ENCODE measurements around the gene SEL1L. TPM values are rescaled to one million over a fixed set of nuclear protein-coding genes. Genes with fewer than 3 reads are reported as not detected.
A peak's percentile ranks its signal among the peaks of the same experiment; 100 is the strongest.
"Not testable (repeated sequence)": the region's sequence is repeated elsewhere in the genome, so short reads cannot be mapped to it uniquely, and the experiment has no call there.

Gene SEL1L
- polyA plus RNA-seq, 3 donors: 14.4 to 48.4 (median 42.5) TPM

- 88% methylated on average over 1 of the region's 2 CpGs for WGBS (ENCODE audit: insufficient coverage)
- Histone ChIP-seq H3K36me3 (replicated peaks in 1 of 2; ENCODE audit: control insufficient read depth in 1 of 2, insufficient read depth in 2 of 2, low read length in 2 of 2) (peaks cover 42 to 65% of the 10 kb centered on the region in 2 donors), H3K9ac (ENCODE audit: insufficient read depth, low read length, poor library complexity, severe bottlenecking) (no peak overlapping the region), H3K79me2 (ENCODE audit: insufficient read depth, low read length) (peaks cover 42% of the 10 kb centered on the region), H3K4me3 (replicated peaks in 1 of 3; ENCODE audit: low read depth in 2 of 3, low read length in 3 of 3) (no peak overlapping the region), H3K27me3 (ENCODE audit: control insufficient read depth in 2 of 2, insufficient read depth in 2 of 2, low read length in 2 of 2) (no peaks in the 10 kb centered on the region), H2AFZ (ENCODE audit: insufficient read depth, low read depth, low read length, poor library complexity, severe bottlenecking) (no peak overlapping the region), H3K9me3 (replicated peaks in 1 of 2; ENCODE audit: control insufficient read depth in 1 of 2, insufficient read depth in 1 of 2, low read length in 2 of 2) (peaks cover 0 to 5% of the 10 kb centered on the region in 2 donors), H3K4me2 (replicated peaks; ENCODE audit: extremely low read depth, low read length, poor library complexity, severe bottlenecking) (no peak overlapping the region), H4K20me1 (ENCODE audit: insufficient read depth, low read length) (no peaks in the 10 kb centered on the region), H3K27ac (ENCODE audit: low read depth in 1 of 2, low read length in 2 of 2) (peak overlapping the region in 1 of 2 donors; percentile 18), H3K4me1 (ENCODE audit: control insufficient read depth in 1 of 2, insufficient read depth in 2 of 2, low read length in 2 of 2) (peaks cover 35 to 39% of the 10 kb centered on the region in 2 donors)
- TF ChIP-seq CTCF (IDR thresholded peaks at IDR 0.05): no peak
- H3K27me3 Mint-ChIP-seq (ENCODE audit: low read depth in 3 of 3): no peaks in the 10 kb centered on the region
- H3K27ac Mint-ChIP-seq: peak overlapping the region in 2 of 7 donors; percentile 16 to 42
- H3K36me3 Mint-ChIP-seq: peaks cover 53 to 64% of the 10 kb centered on the region in 2 donors
- intact Hi-C loops (cut with micrococcal nuclease): no loop called here
- H3K4me1 Mint-ChIP-seq: peaks cover 32% of the 10 kb centered on the region
- no peak for DNase-seq
- H3K9me3 Mint-ChIP-seq: peaks cover 0 to 7% (median 0%) of the 10 kb centered on the region in 7 donors
- H3K4me3 Mint-ChIP-seq: no peak overlapping the region
Observed at GRCh38 chr14:81516986-81517797, 16.5 kb downstream of the SEL1L start.

- H2AFZ ChIP-seq (ENCODE audit: insufficient read depth, low read depth, low read length, poor library complexity, severe bottlenecking); H4K20me1 ChIP-seq (ENCODE audit: insufficient read depth, low read length); H3K4me3 Mint-ChIP-seq; H3K9ac ChIP-seq (ENCODE audit: insufficient read depth, low read length, poor library complexity, severe bottlenecking); H3K9me3 ChIP-seq (replicated peaks in 1 of 2; ENCODE audit: control insufficient read depth in 1 of 2, insufficient read depth in 1 of 2, low read length in 2 of 2); DNase-seq; H3K27ac Mint-ChIP-seq; H3K27ac ChIP-seq (ENCODE audit: low read depth in 1 of 2, low read length in 2 of 2); H3K27me3 Mint-ChIP-seq (ENCODE audit: low read depth in 3 of 3); H3K9me3 Mint-ChIP-seq; H3K4me2 ChIP-seq (replicated peaks; ENCODE audit: extremely low read depth, low read length, poor library complexity, severe bottlenecking); H3K27me3 ChIP-seq (ENCODE audit: control insufficient read depth in 2 of 2, insufficient read depth in 2 of 2, low read length in 2 of 2); H3K4me3 ChIP-seq (replicated peaks in 1 of 3; ENCODE audit: low read depth in 2 of 3, low read length in 3 of 3); intact Hi-C loops (cut with micrococcal nuclease): not testable (repeated sequence)
- Mint-ChIP-seq H3K36me3 (peaks cover 48 to 58% of the 10 kb centered on the region in 2 donors), H3K4me1 (peaks cover 41% of the 10 kb centered on the region)
- Histone ChIP-seq H3K79me2 (ENCODE audit: insufficient read depth, low read length) (peaks cover 34% of the 10 kb centered on the region), H3K4me1 (ENCODE audit: control insufficient read depth in 1 of 2, insufficient read depth in 2 of 2, low read length in 2 of 2) (peaks cover 44 to 45% of the 10 kb centered on the region in 2 donors), H3K36me3 (replicated peaks in 1 of 2; ENCODE audit: control insufficient read depth in 1 of 2, insufficient read depth in 2 of 2, low read length in 2 of 2) (peaks cover 32 to 54% of the 10 kb centered on the region in 2 donors)
- WGBS (ENCODE audit: insufficient coverage): 91% methylated on average over 7 of the region's 8 CpGs
Observed at GRCh38 chr14:81515927-81516326, 17.7 kb downstream of the SEL1L start.

- DNase-seq; H3K4me3 Mint-ChIP-seq; H3K4me3 ChIP-seq (replicated peaks in 1 of 3; ENCODE audit: low read depth in 2 of 3, low read length in 3 of 3); H3K27me3 Mint-ChIP-seq (ENCODE audit: low read depth in 3 of 3); H3K9me3 ChIP-seq (replicated peaks in 1 of 2; ENCODE audit: control insufficient read depth in 1 of 2, insufficient read depth in 1 of 2, low read length in 2 of 2); H2AFZ ChIP-seq (ENCODE audit: insufficient read depth, low read depth, low read length, poor library complexity, severe bottlenecking); H3K27me3 ChIP-seq (ENCODE audit: control insufficient read depth in 2 of 2, insufficient read depth in 2 of 2, low read length in 2 of 2); H3K9me3 Mint-ChIP-seq; H3K4me2 ChIP-seq (replicated peaks; ENCODE audit: extremely low read depth, low read length, poor library complexity, severe bottlenecking); intact Hi-C loops (cut with micrococcal nuclease); H3K9ac ChIP-seq (ENCODE audit: insufficient read depth, low read length, poor library complexity, severe bottlenecking): not testable (repeated sequence)
- Histone ChIP-seq H3K4me1 (ENCODE audit: control insufficient read depth in 1 of 2, insufficient read depth in 2 of 2, low read length in 2 of 2) (peaks cover 20 to 24% of the 10 kb centered on the region in 2 donors), H3K79me2 (ENCODE audit: insufficient read depth, low read length) (peaks cover 44% of the 10 kb centered on the region), H4K20me1 (ENCODE audit: insufficient read depth, low read length) (peaks cover 31% of the 10 kb centered on the region), H3K27ac (ENCODE audit: low read depth in 1 of 2, low read length in 2 of 2) (peak overlapping the region in 1 of 2 donors; percentile 60), H3K36me3 (replicated peaks in 1 of 2; ENCODE audit: control insufficient read depth in 1 of 2, insufficient read depth in 2 of 2, low read length in 2 of 2) (peaks cover 32 to 68% of the 10 kb centered on the region in 2 donors)
- WGBS (ENCODE audit: insufficient coverage): 91% methylated on average over 4 of the region's 6 CpGs
- Mint-ChIP-seq H3K4me1 (peaks cover 34% of the 10 kb centered on the region), H3K27ac (peak overlapping the region in 2 of 7 donors; percentile 22 to 32), H3K36me3 (peaks cover 55 to 68% of the 10 kb centered on the region in 2 donors)
Observed at GRCh38 chr14:81512826-81513225, 20.8 kb downstream of the SEL1L start.

All from CD14-positive monocyte (primary cell).